ENCODE results near the gene THBS3. TPM values are rescaled to one million over a fixed set of nuclear protein-coding genes. Genes with fewer than 3 reads are reported as not detected.

THBS3 gene
- total and polyA plus RNA-seq, 4 donors, result 11.4 to 33.1 (median 24.4) TPM

DNA sequence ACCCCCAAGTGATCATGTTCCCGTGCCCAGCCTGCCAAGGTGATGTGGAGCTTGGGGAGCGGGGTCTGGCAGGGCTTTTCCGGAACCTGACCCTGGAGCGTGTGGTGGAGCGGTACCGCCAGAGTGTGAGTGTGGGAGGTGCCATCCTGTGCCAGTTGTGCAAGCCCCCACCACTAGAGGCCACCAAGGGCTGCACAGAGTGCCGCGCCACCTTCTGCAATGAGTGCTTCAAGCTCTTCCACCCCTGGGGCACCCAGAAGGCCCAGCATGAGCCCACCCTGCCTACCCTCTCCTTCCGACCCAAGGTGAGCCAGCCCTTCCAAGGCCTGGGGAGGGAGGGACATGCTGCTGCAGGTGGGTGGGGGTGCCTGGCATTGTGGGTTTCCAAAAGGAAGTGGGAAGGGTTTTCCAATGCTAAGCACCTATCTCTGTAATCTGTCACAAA lies 31.7 kb downstream of the THBS3 start:
- Histone ChIP-seq H3K4me1 (ENCODE audit: control insufficient read depth in 5 of 5, insufficient read depth in 5 of 5, low read length in 5 of 5) (peaks cover 0 to 29% (median 3%) of the 10 kb centered on the region in 5 donors), H3K9ac (ENCODE audit: insufficient read depth in 1 of 2, low read length in 2 of 2) (no peak overlapping the region), H3K4me3 (no peak overlapping the region), H3K27me3 (ENCODE audit: control insufficient read depth in 3 of 3, insufficient read depth in 3 of 3, low read length in 2 of 3) (no peaks in the 10 kb centered on the region), H3K9me3 (ENCODE audit: control insufficient read depth in 4 of 4, insufficient read depth in 3 of 4, low read length in 3 of 4) (no peaks in the 10 kb centered on the region), H3K27ac (ENCODE audit: low read depth in 1 of 2, low read length in 1 of 2) (no peak overlapping the region), H3K36me3 (ENCODE audit: control insufficient read depth in 4 of 4, insufficient read depth in 4 of 4, low read length in 4 of 4) (no peaks in the 10 kb centered on the region)
- whole genome bisulfite sequencing, 2 donors, result 56 to 74% methylated on average over 9 of the region's 9 CpGs
- DNase-seq, result no peak
- TF ChIP-seq, protein P1, sequence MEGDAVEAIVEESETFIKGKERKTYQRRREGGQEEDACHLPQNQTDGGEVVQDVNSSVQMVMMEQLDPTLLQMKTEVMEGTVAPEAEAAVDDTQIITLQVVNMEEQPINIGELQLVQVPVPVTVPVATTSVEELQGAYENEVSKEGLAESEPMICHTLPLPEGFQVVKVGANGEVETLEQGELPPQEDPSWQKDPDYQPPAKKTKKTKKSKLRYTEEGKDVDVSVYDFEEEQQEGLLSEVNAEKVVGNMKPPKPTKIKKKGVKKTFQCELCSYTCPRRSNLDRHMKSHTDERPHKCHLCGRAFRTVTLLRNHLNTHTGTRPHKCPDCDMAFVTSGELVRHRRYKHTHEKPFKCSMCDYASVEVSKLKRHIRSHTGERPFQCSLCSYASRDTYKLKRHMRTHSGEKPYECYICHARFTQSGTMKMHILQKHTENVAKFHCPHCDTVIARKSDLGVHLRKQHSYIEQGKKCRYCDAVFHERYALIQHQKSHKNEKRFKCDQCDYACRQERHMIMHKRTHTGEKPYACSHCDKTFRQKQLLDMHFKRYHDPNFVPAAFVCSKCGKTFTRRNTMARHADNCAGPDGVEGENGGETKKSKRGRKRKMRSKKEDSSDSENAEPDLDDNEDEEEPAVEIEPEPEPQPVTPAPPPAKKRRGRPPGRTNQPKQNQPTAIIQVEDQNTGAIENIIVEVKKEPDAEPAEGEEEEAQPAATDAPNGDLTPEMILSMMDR (IDR thresholded peaks at IDR 0.05; ENCODE audit: control extremely low read depth, extremely low read depth), result no peak
- ATAC-seq (ENCODE audit: insufficient read depth, low FRiP score), result no peak

DNA sequence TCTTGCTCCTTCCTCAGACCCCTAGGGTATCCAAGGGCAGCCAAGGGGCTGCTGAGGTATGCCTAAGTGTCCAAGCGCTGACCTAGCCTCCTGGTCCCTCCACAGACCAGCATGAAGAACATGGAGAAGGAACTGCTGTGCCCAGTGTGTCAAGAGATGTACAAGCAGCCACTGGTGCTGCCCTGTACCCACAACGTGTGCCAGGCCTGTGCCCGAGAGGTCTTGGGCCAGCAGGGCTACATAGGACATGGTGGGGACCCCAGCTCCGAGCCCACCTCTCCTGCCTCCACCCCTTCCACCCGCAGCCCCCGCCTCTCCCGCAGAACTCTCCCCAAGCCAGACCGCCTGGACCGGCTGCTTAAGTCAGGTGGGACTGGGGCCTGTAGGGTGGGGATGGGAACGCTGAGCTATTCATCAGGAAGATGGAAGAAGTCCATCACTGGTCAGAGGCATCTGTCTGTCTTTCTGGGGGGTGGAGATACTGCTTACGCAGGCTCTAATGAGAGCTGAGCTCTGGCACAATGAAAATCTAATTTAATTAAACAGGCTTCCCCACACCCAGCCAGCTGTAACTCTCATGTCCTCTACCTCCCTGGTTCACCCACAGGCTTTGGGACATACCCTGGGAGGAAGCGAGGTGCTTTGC lies 32.3 kb downstream of the THBS3 start:
- DNase-seq (no peak), ATAC-seq (ENCODE audit: insufficient read depth, low FRiP score) (no peak)
- Histone ChIP-seq H3K27ac (ENCODE audit: low read depth in 1 of 2, low read length in 1 of 2) (no peak overlapping the region), H3K27me3 (ENCODE audit: control insufficient read depth in 3 of 3, insufficient read depth in 3 of 3, low read length in 2 of 3) (no peaks in the 10 kb centered on the region), H3K9me3 (ENCODE audit: control insufficient read depth in 4 of 4, insufficient read depth in 3 of 4, low read length in 3 of 4) (no peaks in the 10 kb centered on the region), H3K36me3 (ENCODE audit: control insufficient read depth in 4 of 4, insufficient read depth in 4 of 4, low read length in 4 of 4) (peaks cover 0 to 3% (median 1%) of the 10 kb centered on the region in 4 donors), H3K4me1 (ENCODE audit: control insufficient read depth in 5 of 5, insufficient read depth in 5 of 5, low read length in 5 of 5) (peaks cover 0 to 29% (median 3%) of the 10 kb centered on the region in 5 donors), H3K9ac (ENCODE audit: insufficient read depth in 1 of 2, low read length in 2 of 2) (no peak overlapping the region), H3K4me3 (no peak overlapping the region)
- TF ChIP-seq, protein P1 (IDR thresholded peaks at IDR 0.05; ENCODE audit: control extremely low read depth, extremely low read depth), result no peak
- 86 to 92% methylated on average over 12 of the region's 12 CpGs for WGBS, 2 donors

DNA sequence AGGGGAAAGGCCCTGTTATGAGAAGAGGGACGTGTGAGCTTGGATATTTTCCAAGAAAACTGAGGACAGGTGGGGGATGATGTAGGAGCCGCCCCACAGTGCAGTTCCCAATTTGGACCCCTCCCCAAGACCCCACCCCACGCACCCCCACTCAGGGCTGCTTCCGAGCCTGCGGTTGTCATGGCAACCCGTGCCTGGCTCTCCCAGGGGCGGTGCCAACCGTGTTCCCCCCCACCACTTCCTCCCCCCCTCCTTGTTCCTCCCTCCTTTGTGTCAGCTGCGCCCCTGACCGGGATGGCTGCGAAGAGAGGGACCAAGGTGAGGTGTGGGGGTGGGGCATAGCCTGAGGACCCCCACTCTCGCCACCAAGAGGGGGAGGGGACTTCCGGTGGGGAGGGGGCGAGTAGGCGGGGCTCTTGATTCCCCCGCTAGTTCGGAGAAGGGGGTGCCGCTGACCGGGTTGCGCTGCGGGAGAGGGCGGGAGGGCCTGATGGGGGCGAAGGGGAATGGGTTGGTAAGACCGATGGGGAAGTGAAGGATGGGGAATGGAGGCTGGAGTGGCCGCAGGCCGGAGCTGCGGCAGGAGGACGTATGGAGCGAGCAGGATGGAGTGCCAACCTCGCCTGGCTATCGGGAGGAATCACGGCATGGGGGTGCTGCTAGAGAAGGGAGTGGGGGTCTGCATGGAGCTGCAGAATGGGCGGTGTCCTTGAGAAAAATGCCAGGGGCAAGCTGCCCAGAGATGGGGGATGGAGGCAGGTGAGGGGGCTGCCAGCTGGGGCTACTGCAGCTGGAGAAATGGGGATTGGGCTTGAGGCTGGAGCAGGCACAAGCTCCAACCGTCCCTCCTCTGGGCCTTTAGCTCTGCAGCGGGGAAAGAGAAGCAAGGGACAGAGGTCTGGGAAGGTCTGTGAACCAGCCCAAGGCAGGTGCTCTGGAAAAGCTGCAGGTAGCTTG lies 33.1 kb downstream of the THBS3 start:
- no peak overlapping the region for H3K4me3 ChIP-seq
- ATAC-seq (ENCODE audit: insufficient read depth, low FRiP score), result no peak
- H3K27me3 ChIP-seq (ENCODE audit: control insufficient read depth in 3 of 3, insufficient read depth in 3 of 3, low read length in 2 of 3), result no peaks in the 10 kb centered on the region
- H3K36me3 ChIP-seq (ENCODE audit: control insufficient read depth in 4 of 4, insufficient read depth in 4 of 4, low read length in 4 of 4), result peaks cover 0 to 8% (median 3%) of the 10 kb centered on the region in 4 donors
- H3K9ac ChIP-seq (ENCODE audit: insufficient read depth in 1 of 2, low read length in 2 of 2), result no peak overlapping the region
- 4 to 9% methylated on average over 32 to 35 of the region's 35 CpGs for WGBS, 2 donors
- no peaks in the 10 kb centered on the region for H3K9me3 ChIP-seq (ENCODE audit: control insufficient read depth in 4 of 4, insufficient read depth in 3 of 4, low read length in 3 of 4)
- peaks cover 0 to 29% (median 3%) of the 10 kb centered on the region in 5 donors for H3K4me1 ChIP-seq (ENCODE audit: control insufficient read depth in 5 of 5, insufficient read depth in 5 of 5, low read length in 5 of 5)
- DNase-seq, result peak; percentile 28 to 47 (median 40)
- H3K27ac ChIP-seq (ENCODE audit: low read depth in 1 of 2, low read length in 1 of 2), result no peak overlapping the region
- TF ChIP-seq, protein P1 (IDR thresholded peaks at IDR 0.05; ENCODE audit: control extremely low read depth, extremely low read depth), result no peak
